Measurements from ENCODE around the gene FASTK.

- no peak for TF ChIP-seq CTCF (IDR thresholded peaks at IDR 0.05)
- no peak for TF ChIP-seq POLR2AphosphoS5 (IDR thresholded peaks at IDR 0.05)
Observed at GRCh38 chr7:151089893-151090730, 9.5 kb upstream of the FASTK start.
